Measurements from ENCODE around the gene CDK7. TPM values are rescaled to one million over a fixed set of nuclear protein-coding genes. Genes with fewer than 3 reads are reported as not detected.

The CDK7 gene
- total RNA-seq, 1 donor, result 50.8 TPM

DNA sequence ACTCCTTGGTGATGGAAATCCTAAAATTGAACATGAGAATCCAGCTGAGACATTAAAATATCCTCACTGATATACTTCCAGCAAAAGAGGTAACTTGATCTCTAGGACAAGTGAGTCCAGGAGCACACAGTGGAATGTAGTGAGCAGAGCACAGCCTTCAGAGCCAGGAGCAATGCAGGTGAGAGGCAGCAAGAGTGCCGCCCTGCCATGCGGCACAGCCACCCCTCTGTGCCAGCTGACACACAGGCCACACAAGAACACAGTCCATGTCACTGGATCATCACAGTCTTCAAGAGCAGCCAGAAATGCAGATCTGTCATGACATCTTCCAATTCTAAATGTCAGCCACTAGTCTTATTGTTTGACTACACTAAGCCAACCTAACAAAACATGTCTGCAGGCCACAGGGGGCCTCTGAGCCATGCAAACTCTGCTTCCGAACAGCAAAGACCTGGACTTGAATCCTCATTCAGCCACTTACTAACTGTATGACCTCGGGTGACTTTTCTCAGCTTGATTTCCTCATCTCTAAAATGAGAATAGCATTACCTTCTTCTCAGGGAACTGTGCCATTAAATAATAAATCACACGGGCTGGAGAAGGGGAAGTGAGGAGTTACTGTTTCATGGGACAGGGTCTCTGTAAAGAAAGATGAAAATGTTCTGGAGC lies 50.9 kb downstream of the CDK7 start:
- DNase-seq (ENCODE audit: low read depth), result no peak
- no peak overlapping the region for H3K4me3 ChIP-seq (ENCODE audit: low read depth, low read length)
- TF ChIP-seq, protein P1, sequence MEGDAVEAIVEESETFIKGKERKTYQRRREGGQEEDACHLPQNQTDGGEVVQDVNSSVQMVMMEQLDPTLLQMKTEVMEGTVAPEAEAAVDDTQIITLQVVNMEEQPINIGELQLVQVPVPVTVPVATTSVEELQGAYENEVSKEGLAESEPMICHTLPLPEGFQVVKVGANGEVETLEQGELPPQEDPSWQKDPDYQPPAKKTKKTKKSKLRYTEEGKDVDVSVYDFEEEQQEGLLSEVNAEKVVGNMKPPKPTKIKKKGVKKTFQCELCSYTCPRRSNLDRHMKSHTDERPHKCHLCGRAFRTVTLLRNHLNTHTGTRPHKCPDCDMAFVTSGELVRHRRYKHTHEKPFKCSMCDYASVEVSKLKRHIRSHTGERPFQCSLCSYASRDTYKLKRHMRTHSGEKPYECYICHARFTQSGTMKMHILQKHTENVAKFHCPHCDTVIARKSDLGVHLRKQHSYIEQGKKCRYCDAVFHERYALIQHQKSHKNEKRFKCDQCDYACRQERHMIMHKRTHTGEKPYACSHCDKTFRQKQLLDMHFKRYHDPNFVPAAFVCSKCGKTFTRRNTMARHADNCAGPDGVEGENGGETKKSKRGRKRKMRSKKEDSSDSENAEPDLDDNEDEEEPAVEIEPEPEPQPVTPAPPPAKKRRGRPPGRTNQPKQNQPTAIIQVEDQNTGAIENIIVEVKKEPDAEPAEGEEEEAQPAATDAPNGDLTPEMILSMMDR (IDR thresholded peaks at IDR 0.05; ENCODE audit: insufficient read depth, low read length), result no peak

DNA sequence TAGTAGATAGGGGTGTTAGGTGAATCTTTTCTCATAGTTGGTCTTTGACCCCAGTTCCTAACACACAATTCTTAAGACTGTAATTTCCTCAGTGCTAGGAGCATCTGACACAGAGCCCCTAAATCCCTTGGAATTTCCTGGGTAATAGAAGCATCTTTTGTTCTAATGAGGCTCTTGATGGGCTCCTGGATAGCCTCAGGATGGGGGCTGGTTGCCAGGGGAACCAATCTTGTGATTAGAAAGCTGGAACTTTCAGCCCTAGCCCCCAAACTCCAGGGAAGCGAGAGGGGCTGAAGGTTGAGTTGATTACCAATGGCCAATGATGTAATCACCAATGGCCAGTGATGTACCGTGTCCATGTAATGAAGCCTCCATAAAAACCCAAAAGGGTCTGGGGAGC lies 53.4 kb downstream of the CDK7 start:
- TF ChIP-seq, protein P1 (IDR thresholded peaks at IDR 0.05; ENCODE audit: insufficient read depth, low read length), result no peak
- no peak overlapping the region for H3K4me3 ChIP-seq (ENCODE audit: low read depth, low read length)
- no peak for DNase-seq (ENCODE audit: low read depth)

DNA sequence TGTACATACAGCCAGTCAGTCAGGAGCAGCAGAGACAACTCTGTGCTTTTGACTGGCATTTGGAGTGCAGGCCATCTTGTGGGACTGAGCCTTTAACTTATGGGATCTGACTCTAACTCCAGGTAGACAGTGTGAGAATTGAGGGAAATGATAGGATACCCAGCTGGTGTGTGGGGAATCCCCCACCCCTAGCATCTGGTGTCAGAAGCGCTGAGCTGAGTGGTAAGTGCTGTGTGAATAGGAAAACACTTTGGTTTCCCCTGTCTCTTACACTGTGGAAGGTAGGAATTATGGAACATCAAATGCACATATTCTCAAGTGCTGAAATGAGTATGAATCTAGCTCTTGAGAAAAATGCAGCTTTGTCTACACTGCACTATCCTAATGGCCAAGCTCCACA lies 54.0 kb downstream of the CDK7 start:
- no peak for DNase-seq (ENCODE audit: low read depth)
- TF ChIP-seq, protein P1 (IDR thresholded peaks at IDR 0.05; ENCODE audit: insufficient read depth, low read length), result no peak
- no peak overlapping the region for H3K4me3 ChIP-seq (ENCODE audit: low read depth, low read length)

DNA sequence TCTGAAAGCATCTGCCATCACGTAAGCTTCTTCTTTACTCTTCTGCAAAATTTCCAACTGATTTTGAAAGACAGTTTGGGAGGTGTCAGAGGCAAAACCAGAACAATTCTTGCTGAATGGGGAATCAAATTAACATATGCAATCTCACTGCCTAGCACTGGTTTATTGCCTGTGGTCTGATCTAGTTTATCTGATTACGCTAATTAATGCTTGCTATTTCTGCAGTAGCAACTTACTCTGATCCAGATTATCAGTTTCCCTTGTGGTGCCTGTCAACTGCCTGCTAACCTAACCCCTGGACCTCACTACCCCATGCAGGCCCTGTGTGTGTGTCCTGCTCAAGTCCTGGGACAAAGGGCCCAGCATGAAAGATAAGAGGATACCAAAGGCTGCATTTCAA lies 57.6 kb downstream of the CDK7 start:
- TF ChIP-seq, protein P1 (IDR thresholded peaks at IDR 0.05; ENCODE audit: insufficient read depth, low read length), result no peak
- no peak for DNase-seq (ENCODE audit: low read depth)
- H3K4me3 ChIP-seq (ENCODE audit: low read depth, low read length), result no peak overlapping the region

DNA sequence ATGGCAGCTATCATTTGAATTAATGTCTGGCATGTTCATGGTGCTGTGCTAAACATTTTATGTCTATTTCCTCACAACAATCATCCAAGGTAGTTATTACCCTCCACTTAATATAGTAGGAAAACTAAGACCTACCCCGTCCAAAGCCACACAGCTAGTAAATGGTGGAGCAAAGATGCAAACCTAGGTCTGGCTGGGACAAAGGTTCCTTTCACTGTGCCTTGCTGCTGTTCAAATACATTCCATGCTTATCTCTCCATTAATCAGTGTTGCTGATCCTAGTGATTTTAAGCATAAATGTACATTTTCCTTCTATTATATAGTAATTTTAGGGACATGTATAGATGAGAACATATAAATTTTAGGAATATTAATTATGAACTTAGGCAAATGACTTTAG lies 59.2 kb downstream of the CDK7 start:
- TF ChIP-seq, protein P1 (IDR thresholded peaks at IDR 0.05; ENCODE audit: insufficient read depth, low read length), result no peak
- DNase-seq (ENCODE audit: low read depth), result no peak

DNA sequence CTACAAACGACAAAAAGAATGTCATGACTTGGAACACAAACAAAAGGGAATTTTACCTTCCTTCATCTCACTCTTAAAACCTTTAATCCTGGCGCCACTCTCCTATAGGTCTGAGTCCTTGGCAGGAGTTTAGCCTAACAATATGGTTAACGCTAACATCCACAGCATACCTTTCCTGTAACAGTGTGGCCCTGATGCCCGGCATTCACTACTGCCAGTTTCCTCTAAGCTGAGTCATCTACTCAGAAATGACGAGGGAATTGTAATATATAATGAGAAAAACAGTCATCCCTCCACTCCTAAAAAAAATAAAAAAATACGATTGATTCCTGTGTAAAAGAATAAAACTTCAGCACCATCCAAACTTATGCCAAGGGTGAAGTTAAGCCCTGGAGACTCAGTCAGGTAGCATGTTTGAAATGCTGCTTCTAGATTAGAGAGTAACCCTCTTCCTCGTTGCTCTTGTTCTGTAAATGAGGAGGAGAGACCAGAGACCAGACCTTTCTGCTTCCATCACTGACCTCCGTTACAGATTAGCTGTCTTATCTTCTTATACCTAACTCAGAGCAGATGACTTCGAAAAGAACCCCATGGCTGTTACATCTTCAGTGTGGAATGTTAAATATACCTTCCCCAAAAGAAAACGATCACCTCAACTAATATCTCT lies 60.5 kb downstream of the CDK7 start:
- no peak overlapping the region for H3K4me3 ChIP-seq (ENCODE audit: low read depth, low read length)
- DNase-seq (ENCODE audit: low read depth), result peak; percentile 57

More for the DNA sequence above, 59.2 kb downstream of the CDK7 start:
- H3K4me3 ChIP-seq (ENCODE audit: low read depth, low read length), result no peak overlapping the region

More for the DNA sequence above, 60.5 kb downstream of the CDK7 start:
- TF ChIP-seq, protein P1 (IDR thresholded peaks at IDR 0.05; ENCODE audit: insufficient read depth, low read length), result no peak
